ENCODE measurements around the gene NUFIP2. TPM values are rescaled to one million over a fixed set of nuclear protein-coding genes. Genes with fewer than 3 reads are reported as not detected.

Gene NUFIP2
- polyA plus RNA-seq, 3 donors from 2014 or later, result 8.6 to 17.2 (median 11.9) TPM

- Mint-ChIP-seq H3K36me3 (no peaks in the 10 kb centered on the region), H3K4me1 (peaks cover 6 to 8% of the 10 kb centered on the region in 2 donors), H3K4me3 (no peak overlapping the region), H3K27ac (no peak overlapping the region), H3K27me3 (ENCODE audit: low read depth in 3 of 3) (peaks cover 0 to 8% (median 5%) of the 10 kb centered on the region in 3 donors), H3K9me3 (no peaks in the 10 kb centered on the region)
- DNase-seq, result no peak
These were observed 78.8 kb downstream of the NUFIP2 start for GRCh38 chr17:29215174-29215573.

GRCh38 chr17:29214215-29215146, 79.5 kb downstream of the NUFIP2 start:
- H3K27ac Mint-ChIP-seq, result no peak overlapping the region
- no peaks in the 10 kb centered on the region for H3K9me3 Mint-ChIP-seq
- no peaks in the 10 kb centered on the region for H3K36me3 Mint-ChIP-seq
- DNase-seq, result no peak
- H3K4me3 Mint-ChIP-seq, result no peak overlapping the region
- H3K4me1 Mint-ChIP-seq, result peaks cover 3 to 5% of the 10 kb centered on the region in 2 donors
- H3K27me3 Mint-ChIP-seq (ENCODE audit: low read depth in 3 of 3), result peaks cover 0 to 8% (median 5%) of the 10 kb centered on the region in 3 donors

- no peak overlapping the region for H3K4me3 Mint-ChIP-seq
- H3K27me3 Mint-ChIP-seq (ENCODE audit: low read depth in 3 of 3), result peaks cover 0 to 4% (median 3%) of the 10 kb centered on the region in 3 donors
- H3K36me3 Mint-ChIP-seq, result no peaks in the 10 kb centered on the region
- no peak overlapping the region for H3K27ac Mint-ChIP-seq
- H3K4me1 Mint-ChIP-seq, result no peaks in the 10 kb centered on the region
- no peaks in the 10 kb centered on the region for H3K9me3 Mint-ChIP-seq
- no peak for DNase-seq
These were observed 81.2 kb downstream of the NUFIP2 start for GRCh38 chr17:29212681-29213121.

GRCh38 chr17:29212094-29212631, 81.8 kb downstream of the NUFIP2 start:
- H3K4me3 Mint-ChIP-seq, result no peak overlapping the region
- H3K27me3 Mint-ChIP-seq (ENCODE audit: low read depth in 3 of 3), result peaks cover 0 to 4% (median 3%) of the 10 kb centered on the region in 3 donors
- no peak overlapping the region for H3K27ac Mint-ChIP-seq
- H3K9me3 Mint-ChIP-seq, result no peaks in the 10 kb centered on the region
- DNase-seq, result no peak
- H3K4me1 Mint-ChIP-seq, result no peaks in the 10 kb centered on the region
- H3K36me3 Mint-ChIP-seq, result no peaks in the 10 kb centered on the region

GRCh38 chr17:29210879-29211278, 83.1 kb downstream of the NUFIP2 start:
- Mint-ChIP-seq H3K4me1 (no peaks in the 10 kb centered on the region), H3K27me3 (ENCODE audit: low read depth in 3 of 3) (peaks cover 0 to 4% (median 3%) of the 10 kb centered on the region in 3 donors), H3K27ac (no peak overlapping the region), H3K9me3 (no peaks in the 10 kb centered on the region), H3K4me3 (no peak overlapping the region), H3K36me3 (no peaks in the 10 kb centered on the region)
- DNase-seq, result no peak

- Mint-ChIP-seq H3K36me3 (no peaks in the 10 kb centered on the region), H3K27ac (no peak overlapping the region), H3K9me3 (no peaks in the 10 kb centered on the region), H3K4me1 (no peaks in the 10 kb centered on the region), H3K4me3 (no peak overlapping the region), H3K27me3 (ENCODE audit: low read depth in 3 of 3) (peaks cover 0 to 11% (median 0%) of the 10 kb centered on the region in 3 donors)
- no peak for DNase-seq
These were observed 84.9 kb downstream of the NUFIP2 start for GRCh38 chr17:29209073-29209472.

- Mint-ChIP-seq H3K4me3 (no peak overlapping the region), H3K4me1 (no peaks in the 10 kb centered on the region), H3K36me3 (no peaks in the 10 kb centered on the region), H3K27me3 (ENCODE audit: low read depth in 3 of 3) (peaks cover 0 to 11% (median 0%) of the 10 kb centered on the region in 3 donors), H3K9me3 (no peaks in the 10 kb centered on the region), H3K27ac (no peak overlapping the region)
- DNase-seq, result no peak
These were observed 86.0 kb downstream of the NUFIP2 start for GRCh38 chr17:29207975-29208374.

Other genes with a start within 250 kb of the NUFIP2 start
- gene MYO18A, start 113.8 kb downstream of the NUFIP2 start, polyA plus RNA-seq, result 10 to 100 TPM in 1 of 3 donors, 1 to 10 TPM in 2; 1.5 to 32.5 (median 5.2) TPM
- not detected for gene CRYBA1, start 47.3 kb downstream of the NUFIP2 start, polyA plus RNA-seq
- gene TAOK1, start 96.2 kb upstream of the NUFIP2 start, polyA plus RNA-seq, result 1 to 10 TPM; 2.0 to 3.4 (median 2.2) TPM